SK-MEL-5 (cell line): ENCODE measurements around the gene LRRC3C. TPM values are rescaled to one million over a fixed set of nuclear protein-coding genes. Genes with fewer than 3 reads are reported as not detected.
"Not testable (repeated sequence)": the region's sequence is repeated elsewhere in the genome, so short reads cannot be mapped to it uniquely, and the experiment has no call there.

Experiments used
- DNase-seq: peaks from one replicate; pipeline ENCODE4 v3.0.0-alpha.2; 2016; ENCODE audit warnings: low read depth, low spot score
- in situ Hi-C: cut with HindIII; loops from 2 replicates; pipeline ENCODE4 v1.10.0; 2016; ENCODE audit warnings: low sequenced_read_pairs, high pct_unique_total_duplicates, low pct_unique_long_range_greater_than_20kb
- total RNA-seq: library from RNA; depleted of rRNA; stranded (reverse); fragments of >200 nt; shearing (Covaris generic); gene quantifications from 2 replicates; pipeline ENCODE4 v1.2.3, GENCODE V29; 2014

LRRC3C gene
- total RNA-seq, 1 experiment from 2014 or later, result not detected

GRCh38 chr17:39938140-39938869 lies 10.8 kb downstream of the LRRC3C start:
- DNase-seq, result peak; percentile 48
- in situ Hi-C loops, result no loop called here

GRCh38 chr17:39939106-39939505 lies 11.6 kb downstream of the LRRC3C start:
- no peak for DNase-seq
- in situ Hi-C loops, result no loop called here

GRCh38 chr17:39939588-39940419 lies 12.3 kb downstream of the LRRC3C start:
- peak; percentile 61 for DNase-seq
- in situ Hi-C loops, result no loop called here

GRCh38 chr17:39943702-39944392 lies 16.3 kb downstream of the LRRC3C start:
- DNase-seq, result no peak
- in situ Hi-C loops, result no loop called here

GRCh38 chr17:39944393-39944711 lies 16.8 kb downstream of the LRRC3C start:
- in situ Hi-C loops, result no loop called here

GRCh38 chr17:39946551-39947330 lies 19.2 kb downstream of the LRRC3C start:
- DNase-seq, result no peak
- in situ Hi-C loops, result no loop called here

More at GRCh38 chr17:39944393-39944711, 16.8 kb downstream of the LRRC3C start:
- DNase-seq, result no peak

GRCh38 chr17:39948489-39948828 lies 20.9 kb downstream of the LRRC3C start:
- in situ Hi-C loops, DNase-seq: not testable (repeated sequence)

- DNase-seq, result no peak
- in situ Hi-C loops, result no loop called here
These were observed 21.5 kb downstream of the LRRC3C start for GRCh38 chr17:39949028-39949427.

- no peak for DNase-seq
- in situ Hi-C loops, result no loop called here
These were observed 23.4 kb downstream of the LRRC3C start for GRCh38 chr17:39950871-39951348.

- in situ Hi-C loops, result no loop called here
- DNase-seq, result no peak
These were observed 24.6 kb downstream of the LRRC3C start for GRCh38 chr17:39951924-39952679.

GRCh38 chr17:39952680-39953470 lies 25.3 kb downstream of the LRRC3C start:
- in situ Hi-C loops, result no loop called here
- DNase-seq, result peak; percentile 94

- in situ Hi-C loops, result no loop called here
These were observed 25.9 kb downstream of the LRRC3C start for GRCh38 chr17:39953471-39953888.

GRCh38 chr17:39954876-39955275 lies 27.3 kb downstream of the LRRC3C start:
- no peak for DNase-seq
- in situ Hi-C loops, result no loop called here

More at GRCh38 chr17:39953471-39953888, 25.9 kb downstream of the LRRC3C start:
- no peak for DNase-seq

GRCh38 chr17:39955726-39956225 lies 28.2 kb downstream of the LRRC3C start:
- in situ Hi-C loops, result no loop called here
- no peak for DNase-seq

GRCh38 chr17:39960524-39961041 lies 33.1 kb downstream of the LRRC3C start:
- in situ Hi-C loops, result no loop called here

More at GRCh38 chr17:39960524-39961041, 33.1 kb downstream of the LRRC3C start:
- no peak for DNase-seq
